KMS-11 (cell line): Measurements from ENCODE around the gene SRGAP1.
A peak's percentile ranks its signal among the peaks of the same experiment; 100 is the strongest.

ENCODE experiments used
- H2AFZ ChIP-seq: fragments of 200-600 bp; sonication (generic); 2 replicates; pipeline ENCODE4 v1.6.1; 2016; ENCODE audit warnings: antibody characterized with exemption, mixed run types, low read depth
- H3K27ac ChIP-seq: fragments of 200-600 bp; sonication (generic); 2 replicates; pipeline ENCODE4 v1.6.1; 2016; ENCODE audit warnings: mild to moderate bottlenecking, mixed run types
- H3K27me3 ChIP-seq: fragments of 200-600 bp; sonication (generic); 2 replicates; pipeline ENCODE4 v1.6.1; 2017; ENCODE audit warnings: mild to moderate bottlenecking, low read depth, mixed run types, moderate library complexity; ENCODE audit not compliant: insufficient read depth
- H3K36me3 ChIP-seq: fragments of 200-600 bp; sonication (generic); 2 replicates; pipeline ENCODE4 v1.6.1; 2017; ENCODE audit warnings: mild to moderate bottlenecking, mixed run types; ENCODE audit not compliant: insufficient read depth
- H3K4me1 ChIP-seq: fragments of 200-600 bp; sonication (generic); 2 replicates; pipeline ENCODE4 v1.6.1; 2016; ENCODE audit warnings: mild to moderate bottlenecking, low read depth, mixed run types; ENCODE audit not compliant: poor library complexity, severe bottlenecking
- H3K4me2 ChIP-seq: fragments of 200-600 bp; sonication (generic); 2 replicates; pipeline ENCODE4 v1.7.0; 2016; ENCODE audit warnings: mild to moderate bottlenecking, mixed run types
- H3K4me3 ChIP-seq: fragments of 200-600 bp; sonication (generic); IDR thresholded peaks from 2 replicates; pipeline ENCODE4 v1.6.1; 2017; ENCODE audit warnings: low read depth, low read length, mixed read lengths; ENCODE audit not compliant: insufficient read depth
- H3K79me2 ChIP-seq: fragments of 200-600 bp; sonication (generic); 2 replicates; pipeline ENCODE4 v1.6.1; 2016; ENCODE audit warnings: low read depth, mixed run types; ENCODE audit not compliant: insufficient read depth
- H3K9ac ChIP-seq: fragments of 200-600 bp; sonication (generic); 2 replicates; pipeline ENCODE4 v1.6.1; 2016; ENCODE audit warnings: mild to moderate bottlenecking, mixed run types
- H4K20me1 ChIP-seq: fragments of 200-600 bp; sonication (generic); 2 replicates; pipeline ENCODE4 v1.6.1; 2016; ENCODE audit warnings: mild to moderate bottlenecking, mixed run types; ENCODE audit not compliant: insufficient read depth
- CTCF ChIP-seq: fragments of 200-600 bp; sonication (generic); conservative IDR thresholded peaks from 2 replicates; pipeline ENCODE4 v1.6.1; 2017; ENCODE audit warnings: low read depth, mild to moderate bottlenecking, antibody characterized with exemption, low read length, moderate library complexity, mixed read lengths

The SRGAP1 gene

DNA sequence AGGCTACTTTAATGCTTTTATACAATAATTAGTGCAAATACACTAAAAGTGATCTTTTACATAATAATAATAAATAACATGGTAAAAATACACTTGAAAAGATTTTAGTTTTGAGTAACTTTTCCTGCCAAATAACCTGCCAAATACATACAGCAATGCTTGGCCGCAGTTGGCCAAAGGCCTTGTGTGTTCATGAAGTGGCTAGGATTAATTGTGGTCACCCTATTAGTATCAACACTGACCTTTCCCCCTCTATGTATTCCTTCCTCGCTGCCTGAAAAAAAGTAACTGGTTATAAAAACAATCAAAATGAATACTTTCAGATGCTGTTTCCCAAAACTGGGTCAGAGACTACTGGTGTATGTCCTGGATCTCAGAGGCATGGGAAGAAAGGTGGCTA is 343.3 kb downstream of the SRGAP1 start:
- Histone ChIP-seq H3K79me2 (no peaks in the 10 kb centered on the region), H3K27me3 (no peaks in the 10 kb centered on the region), H4K20me1 (no peaks in the 10 kb centered on the region), H3K36me3 (no peaks in the 10 kb centered on the region), H3K4me2 (no peak overlapping the region), H3K9ac (no peak overlapping the region), H3K27ac (no peak overlapping the region), H2AFZ (no peak overlapping the region), H3K4me1 (peaks cover under 1% of the 10 kb centered on the region), H3K4me3 (no peak overlapping the region)
- TF ChIP-seq CTCF = no peak

DNA sequence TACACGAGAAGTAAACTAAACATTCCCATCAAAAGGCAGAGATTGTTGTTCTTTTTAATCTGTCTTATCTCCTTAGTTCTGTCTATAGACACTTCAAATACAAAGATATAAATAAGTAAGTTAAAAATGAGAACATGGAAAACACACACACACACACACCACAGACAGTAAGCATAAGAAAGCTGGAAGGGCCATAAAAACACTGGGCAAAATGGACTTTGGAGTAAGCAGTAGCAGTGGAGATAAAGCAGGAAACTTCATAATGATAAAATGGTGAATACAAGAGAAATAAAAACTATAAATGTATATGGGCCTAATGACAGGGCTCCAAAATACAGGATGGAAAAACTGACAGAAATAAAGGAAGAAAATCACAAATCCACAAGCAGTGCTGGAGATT is 345.0 kb downstream of the SRGAP1 start:
- H3K4me2 ChIP-seq = no peak overlapping the region
- H4K20me1 ChIP-seq = no peaks in the 10 kb centered on the region
- no peaks in the 10 kb centered on the region for H3K79me2 ChIP-seq
- no peaks in the 10 kb centered on the region; the same call in 1 of the 2 replicates for H3K36me3 ChIP-seq
- no peak overlapping the region for H3K27ac ChIP-seq
- no peak for TF ChIP-seq CTCF
- no peaks in the 10 kb centered on the region for H3K27me3 ChIP-seq
- H3K4me3 ChIP-seq = no peak overlapping the region
- no peak overlapping the region for H2AFZ ChIP-seq
- peaks cover 9% of the 10 kb centered on the region for H3K4me1 ChIP-seq
- no peak overlapping the region for H3K9ac ChIP-seq

DNA sequence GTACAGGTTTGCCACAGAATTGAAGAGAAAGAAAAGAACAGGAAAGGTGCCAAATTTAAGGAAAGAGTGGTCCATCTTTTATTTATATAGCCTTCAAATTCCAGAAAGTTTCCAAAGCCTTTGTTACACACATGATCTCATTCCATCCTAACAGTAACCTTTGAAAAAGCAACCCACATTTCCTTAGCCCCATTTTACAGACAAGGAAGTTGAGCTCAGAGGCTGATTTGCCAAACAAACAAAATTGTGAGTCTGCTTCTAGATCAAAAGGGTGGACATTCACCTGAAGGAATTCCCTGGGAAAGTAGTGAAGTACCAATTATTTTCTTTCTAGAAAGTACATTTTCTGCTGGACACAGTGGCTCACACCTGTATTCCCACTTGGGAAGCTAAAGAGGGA is 345.6 kb downstream of the SRGAP1 start:
- Histone ChIP-seq H3K9ac (no peak overlapping the region), H3K27ac (no peak overlapping the region), H3K27me3 (no peaks in the 10 kb centered on the region), H3K4me2 (no peak overlapping the region), H4K20me1 (no peaks in the 10 kb centered on the region), H2AFZ (no peak overlapping the region), H3K4me3 (no peak overlapping the region), H3K4me1 (peaks cover 9% of the 10 kb centered on the region), H3K79me2 (no peaks in the 10 kb centered on the region), H3K36me3 (peaks cover 2% of the 10 kb centered on the region; the same call in 1 of the 2 replicates)
- no peak for TF ChIP-seq CTCF

DNA sequence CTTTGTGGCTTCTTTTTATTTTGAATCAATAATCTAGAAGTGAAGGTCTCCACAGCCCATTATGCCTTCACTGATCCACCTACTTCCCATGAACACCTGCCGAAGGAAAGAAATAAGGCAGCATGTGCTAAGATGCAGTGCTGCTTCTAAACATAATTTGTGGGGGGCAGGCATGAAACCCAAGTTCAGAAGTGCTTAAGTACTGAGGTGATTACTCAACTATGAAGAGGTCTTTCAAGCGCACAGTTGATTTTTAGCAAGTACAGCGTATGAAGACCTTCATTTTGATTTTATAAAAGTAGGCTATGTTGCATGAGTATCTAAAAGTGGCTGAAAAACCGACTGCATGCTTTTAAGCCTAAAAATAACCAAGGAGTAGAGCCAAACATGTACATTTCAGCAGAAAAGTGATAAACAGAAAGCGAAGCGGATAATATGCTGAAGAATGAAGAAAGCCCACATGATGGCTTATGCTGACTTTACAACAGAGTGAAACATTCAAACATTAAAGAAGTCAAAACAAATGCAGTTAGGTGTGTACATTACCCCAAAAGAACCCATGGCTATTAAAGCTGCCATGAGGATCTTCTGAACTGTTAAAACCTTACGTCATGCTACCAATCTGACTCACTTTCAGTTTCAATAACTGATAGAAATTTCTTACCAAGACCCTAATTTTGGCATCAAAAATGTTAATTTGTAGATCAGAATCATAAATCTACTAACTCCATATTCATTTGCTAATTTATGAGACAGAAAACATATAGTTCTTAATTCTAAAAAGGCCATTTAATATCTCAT is 348.3 kb downstream of the SRGAP1 start:
- H3K27me3 ChIP-seq = no peaks in the 10 kb centered on the region
- peaks cover 9% of the 10 kb centered on the region for H3K4me1 ChIP-seq
- no peaks in the 10 kb centered on the region for H4K20me1 ChIP-seq
- no peak overlapping the region for H3K27ac ChIP-seq
- no peak overlapping the region for H2AFZ ChIP-seq
- H3K4me2 ChIP-seq = 0 out of 2 replicates have a peak overlapping the region, but pooled peaks have one; percentile 0
- peaks cover 3% of the 10 kb centered on the region; the same call in 1 of the 2 replicates for H3K36me3 ChIP-seq
- H3K4me3 ChIP-seq = no peak overlapping the region
- TF ChIP-seq CTCF = no peak
- H3K9ac ChIP-seq = no peak overlapping the region
- H3K79me2 ChIP-seq = no peaks in the 10 kb centered on the region
